H1 (cell line): ENCODE results near the gene KLRK1. TPM values are rescaled to one million over a fixed set of nuclear protein-coding genes. Genes with fewer than 3 reads are reported as not detected.
"Not testable (repeated sequence)": the region's sequence is repeated elsewhere in the genome, so short reads cannot be mapped to it uniquely, and the experiment has no call there.

ENCODE experiments used
- CTCF ChIA-PET: fragments of 300-600 bp; sonication (Branson Sonifier 250); formaldehyde crosslinking; loops from one replicate; lab custom pipeline; 2021; ENCODE audit not compliant: partially characterized antibody; lab: Charles Lee
- POLR2A ChIA-PET: fragments of 300-600 bp; sonication (Branson Sonifier 250); formaldehyde crosslinking; loops from one replicate; lab custom pipeline; 2021; ENCODE audit warnings: inconsistent platforms; ENCODE audit not compliant: partially characterized antibody; lab: Charles Lee
- DNase-seq, 2 experiments: peaks; one replicate each; pipeline versions ENCODE4 v3.0.0 to v3.0.0-alpha.2; 2010 to 2022; ENCODE audit warnings: low spot score in 2 of 2, low read depth in 1 of 2, mixed read lengths in 1 of 2
- FAIRE-seq: peaks from 2 replicates; lab custom pipeline; 2011; peaks lifted over from hg19 to GRCh38; lab: Jason Lieb, UNC
- H2AFZ ChIP-seq: 2 replicates; pipeline ENCODE4 v1.8.1; 2012; ENCODE audit warnings: low read length, inconsistent platforms
- H2AK5ac ChIP-seq: 2 replicates; pipeline ENCODE4 v1.6.1; 2013; ENCODE audit warnings: low read depth, low read length
- H2BK120ac ChIP-seq: replicated peaks from 2 replicates; pipeline ENCODE3; 2013; ENCODE audit warnings: low read depth, low read length, inconsistent platforms
- H2BK12ac ChIP-seq: 2 replicates; pipeline ENCODE4 v1.6.1; 2013; ENCODE audit warnings: low read depth, low read length
- H2BK15ac ChIP-seq: 2 replicates; pipeline ENCODE4 v1.6.1; 2013; ENCODE audit warnings: low read length
- H2BK20ac ChIP-seq: 2 replicates; pipeline ENCODE4 v1.6.1; 2013; ENCODE audit warnings: low read length
- H2BK5ac ChIP-seq: 2 replicates; pipeline ENCODE4 v1.6.1; 2013; ENCODE audit warnings: low read depth, low read length
- H3K14ac ChIP-seq: 2 replicates; pipeline ENCODE4 v1.6.1; 2013; ENCODE audit warnings: inconsistent platforms; ENCODE audit not compliant: insufficient read length
- H3K18ac ChIP-seq: 2 replicates; pipeline ENCODE4 v1.6.1; 2013; ENCODE audit warnings: low read length; ENCODE audit errors: extremely low read depth
- H3K23ac ChIP-seq: 2 replicates; pipeline ENCODE4 v1.6.1; 2013; ENCODE audit warnings: inconsistent platforms; ENCODE audit not compliant: insufficient read length
- H3K23me2 ChIP-seq: 2 replicates; pipeline ENCODE4 v1.6.1; 2013; ENCODE audit warnings: low read depth, low read length
- H3K27ac ChIP-seq: 2 replicates; pipeline ENCODE4 v1.6.1; 2011; ENCODE audit warnings: low read depth, low read length, inconsistent platforms
- H3K27me3 ChIP-seq, 4 experiments: replicated peaks in 1 of 4; 1 replicate in 1 of 4; 2 replicates in 3 of 4; pipeline versions ENCODE4 v1.6.1 to v1.8.1; 2011 to 2013; ENCODE audit warnings: low read length in 3 of 4, mild to moderate bottlenecking in 3 of 4, inconsistent platforms in 2 of 4, mixed read lengths in 2 of 4, moderate library complexity in 1 of 4; ENCODE audit not compliant: control insufficient read depth in 3 of 4, insufficient read depth in 3 of 4; ENCODE audit errors: extremely low read depth in 1 of 4
- H3K36me3 ChIP-seq, 4 experiments: 2 replicates each; pipeline versions ENCODE4 v1.6.1 to v1.8.1; 2011 to 2013; ENCODE audit warnings: mild to moderate bottlenecking in 4 of 4, low read length in 3 of 4, moderate library complexity in 2 of 4, control low read depth in 1 of 4, inconsistent platforms in 1 of 4; ENCODE audit not compliant: insufficient read depth in 4 of 4, control insufficient read depth in 2 of 4
- H3K4ac ChIP-seq: replicated peaks from 2 replicates; pipeline ENCODE3; 2013; ENCODE audit warnings: low read length, low read depth, mixed read lengths, inconsistent platforms; ENCODE audit not compliant: insufficient read length
- H3K4me1 ChIP-seq, 4 experiments: replicated peaks in 1 of 4; 1 replicate in 1 of 4; 2 replicates in 3 of 4; pipeline versions ENCODE4 v1.6.1 to v1.8.1; 2011 to 2013; ENCODE audit warnings: low read length in 3 of 4, inconsistent platforms in 2 of 4, mixed read lengths in 1 of 4; ENCODE audit not compliant: insufficient read depth in 4 of 4, control insufficient read depth in 3 of 4
- H3K4me2 ChIP-seq, 2 experiments: 2 replicates each; pipeline versions ENCODE4 v1.6.1 to v1.8.1; 2011 to 2013; ENCODE audit warnings: low read depth in 2 of 2, low read length in 2 of 2, control low read depth in 1 of 2, inconsistent platforms in 1 of 2, mild to moderate bottlenecking in 1 of 2; ENCODE audit not compliant: insufficient read depth in 1 of 2
- H3K4me3 ChIP-seq, 4 experiments: fragments of 200-600, 300-600 bp in 1 of 4; sonication (generic), shearing (Covaris generic), sonication (Bioruptor Twin) in 1 of 4; 2 replicates each; pipeline versions ENCODE4 v1.5.1 to v1.8.1; 2011 to 2016; ENCODE audit warnings: low read length in 4 of 4, low read depth in 3 of 4, control low read depth in 2 of 4, inconsistent platforms in 2 of 4, mild to moderate bottlenecking in 2 of 4, mixed read lengths in 1 of 4, moderate library complexity in 1 of 4; ENCODE audit not compliant: insufficient read depth in 2 of 4; ENCODE audit errors: extremely low read depth in 1 of 4
- H3K56ac ChIP-seq: replicated peaks from 2 replicates; pipeline ENCODE3; 2013; ENCODE audit warnings: low read depth, mild to moderate bottlenecking, mixed read lengths, low read length, inconsistent platforms; ENCODE audit not compliant: insufficient read length
- H3K79me1 ChIP-seq: 2 replicates; pipeline ENCODE4 v1.6.1; 2013; ENCODE audit warnings: low read depth, low read length, control low read depth
- H3K79me2 ChIP-seq, 2 experiments: 2 replicates each; pipeline versions ENCODE4 v1.6.1 to v1.8.1; 2012 to 2013; ENCODE audit warnings: low read length in 2 of 2, mild to moderate bottlenecking in 2 of 2, inconsistent platforms in 1 of 2; ENCODE audit not compliant: insufficient read depth in 2 of 2, control insufficient read depth in 1 of 2
- H3K9ac ChIP-seq, 4 experiments: replicated peaks in 1 of 4; 1 replicate in 1 of 4; 2 replicates in 3 of 4; pipeline versions ENCODE4 v1.6.1 to v1.8.1; 2011 to 2013; ENCODE audit warnings: low read depth in 3 of 4, low read length in 3 of 4, control low read depth in 2 of 4, mild to moderate bottlenecking in 2 of 4, moderate library complexity in 2 of 4, inconsistent platforms in 1 of 4; ENCODE audit errors: extremely low read depth in 1 of 4
- H3K9me3 ChIP-seq, 2 experiments: 2 replicates each; pipeline versions ENCODE4 v1.6.1 to v1.8.1; 2012 to 2013; ENCODE audit warnings: mild to moderate bottlenecking in 2 of 2, moderate library complexity in 2 of 2, control low read depth in 1 of 2, inconsistent platforms in 1 of 2, low read depth in 1 of 2, low read length in 1 of 2, mixed read lengths in 1 of 2; ENCODE audit not compliant: insufficient read depth in 2 of 2
- H4K20me1 ChIP-seq, 2 experiments: replicated peaks in 1 of 2; 2 replicates each; pipeline versions ENCODE3 to v1.8.1; 2011 to 2013; ENCODE audit warnings: inconsistent platforms in 2 of 2, low read length in 2 of 2, mild to moderate bottlenecking in 1 of 2; ENCODE audit not compliant: insufficient read depth in 2 of 2, control insufficient read depth in 1 of 2
- H4K5ac ChIP-seq: 2 replicates; pipeline ENCODE4 v1.6.1; 2013; ENCODE audit warnings: low read length, low read depth, mixed read lengths, inconsistent platforms; ENCODE audit not compliant: insufficient read length
- H4K8ac ChIP-seq: 2 replicates; pipeline ENCODE4 v1.8.0; 2013; ENCODE audit warnings: mild to moderate bottlenecking, moderate library complexity, low read length, inconsistent platforms; ENCODE audit not compliant: insufficient read depth; ENCODE audit errors: extremely low read depth
- H4K91ac ChIP-seq: replicated peaks from 2 replicates; pipeline ENCODE3; 2013; ENCODE audit warnings: low read length, mixed read lengths, inconsistent platforms; ENCODE audit not compliant: insufficient read length
- USF2 ChIP-seq: IDR thresholded peaks from 2 replicates; pipeline ENCODE4 v1.6.1; 2011; ENCODE audit warnings: low read length, improper control_type of control experiment
- WGBS, 2 experiments: shearing (Covaris generic) in 1 of 2; methylation state at CpG; one replicate each; pipeline versions ENCODE4 v1.1.6 to v1.1.7; 2013 to 2015; ENCODE audit warnings: low lambda C conversion rate in 2 of 2, mixed read lengths in 2 of 2, inconsistent platforms in 1 of 2, low coverage in 1 of 2, missing lambda C conversion rate in 1 of 2; ENCODE audit not compliant: insufficient replicate concordance in 2 of 2, insufficient coverage in 1 of 2, insufficient read length in 1 of 2; ENCODE audit errors: extremely low coverage in 1 of 2, missing lambda C conversion rate in 1 of 2; 5-methylcytosine and 5-hydroxymethylcytosine counted together
- polyA plus RNA-seq, 7 experiments: library from polyadenylated mRNA; depleted of rRNA in 3 of 7; stranded (reverse) in 5 of 7; unstranded in 2 of 7; fragments of >200 nt in 5 of 7; fragments of 200-250 nt in 2 of 7; gene quantifications; 1 replicate in 5 of 7; 2 replicates in 1 of 7; 4 replicates in 1 of 7; pipeline versions ENCODE4 v1.2.1 to v1.2.3, GENCODE V29; 2011 to 2013; ENCODE audit warnings: missing spikeins in 2 of 7, mixed read lengths in 2 of 7
- total RNA-seq: library from RNA; stranded (reverse); fragmentation: NEBNext Ultra II Directional; extraction: Animal tissue kit (Norgen Biotek cat#: 25700); gene quantifications from 2 replicates; pipeline ENCODE4 v1.2.1, GENCODE V29; 2021

KLRK1 gene
- total and polyA plus RNA-seq, 2 of the 8 experiments (the other 6 are each of a cell fraction or from before 2014, with no cell fraction given) = not detected

GRCh38 chr12:10392394-10392930 is 2.6 kb upstream of the KLRK1 start (continued):
- no peak for TF ChIP-seq USF2

DNA sequence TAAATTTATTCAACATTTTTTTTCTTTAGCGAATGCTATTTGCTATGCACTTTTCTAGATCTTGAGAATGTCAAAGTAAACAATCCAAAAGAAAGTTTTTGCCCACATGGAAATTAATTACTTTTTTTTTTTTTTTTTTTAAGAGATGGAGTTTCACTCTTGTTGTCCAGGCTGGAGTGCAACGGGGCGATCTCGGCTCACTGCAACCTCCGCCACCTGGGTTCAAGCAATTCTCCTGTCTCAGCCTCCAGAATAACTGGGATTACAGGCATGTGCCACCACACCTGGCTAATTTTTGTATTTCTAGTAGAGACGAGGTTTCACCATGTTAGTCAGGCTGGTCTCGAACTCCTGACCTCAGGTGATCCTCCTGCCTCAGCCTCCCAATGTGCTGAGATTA is 1.1 kb upstream of the KLRK1 start:
- H4K91ac ChIP-seq, DNase-seq: not testable (repeated sequence)
- CTCF ChIA-PET = interaction anchor here (0.7 kb wide), 1 partner anchor 16 kb away, joined by 3 read pairs; no protein-coding TSS in a partner anchor

More for the DNA sequence above, 1.1 kb upstream of the KLRK1 start:
- H4K8ac ChIP-seq, H2BK15ac ChIP-seq, H2AFZ ChIP-seq, H2BK5ac ChIP-seq, H3K4me1 ChIP-seq, H3K4me2 ChIP-seq, H3K79me2 ChIP-seq, H2AK5ac ChIP-seq, H3K23ac ChIP-seq, H3K4me3 ChIP-seq, H3K27ac ChIP-seq, H3K79me1 ChIP-seq, H3K4ac ChIP-seq, H2BK12ac ChIP-seq, FAIRE-seq, H3K36me3 ChIP-seq, H3K56ac ChIP-seq, H3K23me2 ChIP-seq, H3K27me3 ChIP-seq, H3K9me3 ChIP-seq, H2BK120ac ChIP-seq, H4K20me1 ChIP-seq, H4K5ac ChIP-seq, POLR2A ChIA-PET, H3K9ac ChIP-seq, H3K14ac ChIP-seq, H2BK20ac ChIP-seq, H3K18ac ChIP-seq: not testable (repeated sequence)
- WGBS, 2 experiments = 95% methylated on average over 7 of the region's 7 CpGs; no CpG with 5 or more reads in 1 of the 2 experiments
